ENCODE results near the gene ALKBH7. TPM values are rescaled to one million over a fixed set of nuclear protein-coding genes. Genes with fewer than 3 reads are reported as not detected.
A peak's percentile ranks its signal among the peaks of the same experiment; 100 is the strongest.

Gene ALKBH7
- total and polyA plus RNA-seq, 2 donors from 2014 or later = 70.3 to 175 TPM

GRCh38 chr19:6362027-6362350, 10.6 kb upstream of the ALKBH7 start:
- Histone ChIP-seq H3K27ac (ENCODE audit: low read depth in 2 of 2, low read length in 2 of 2) (peak overlapping the region; percentile 51 to 78), H3K9me3 (ENCODE audit: control insufficient read depth in 2 of 3, insufficient read depth in 1 of 3, low read length in 3 of 3) (no peaks in the 10 kb centered on the region), H3K27me3 (ENCODE audit: control insufficient read depth, insufficient read depth, low read length) (no peaks in the 10 kb centered on the region), H3K4me1 (ENCODE audit: control insufficient read depth in 2 of 3, insufficient read depth in 2 of 3, low read depth in 1 of 3, low read length in 3 of 3) (peaks cover 0 to 6% (median 0%) of the 10 kb centered on the region in 3 donors), H3K36me3 (ENCODE audit: control insufficient read depth in 2 of 3, insufficient read depth in 3 of 3, low read length in 3 of 3) (peaks cover 0 to 12% (median 3%) of the 10 kb centered on the region in 3 donors), H3K9ac (ENCODE audit: low read length in 3 of 3) (peak overlapping the region; percentile 39 to 82 (median 65)), H3K4me3 (ENCODE audit: low read length in 3 of 3) (peak overlapping the region; percentile 65 to 72 (median 68))
- intact Hi-C loops (cut with DNase I) = no loop called here
- TF ChIP-seq CTCF (IDR thresholded peaks at IDR 0.05; ENCODE audit: borderline replicate concordance, extremely low read depth, insufficient read depth) = no peak
- DNase-seq (peak in 1 of 5 donors; percentile 57), FAIRE-seq (no peak)

GRCh38 chr19:6362351-6362801, 10.2 kb upstream of the ALKBH7 start:
- intact Hi-C loops (cut with DNase I) = no loop called here
- H3K4me3 ChIP-seq (ENCODE audit: low read length in 3 of 3) = peak overlapping the region; percentile 65 to 72 (median 68)
- H3K27me3 ChIP-seq (ENCODE audit: control insufficient read depth, insufficient read depth, low read length) = no peaks in the 10 kb centered on the region
- peaks cover 0 to 6% (median 0%) of the 10 kb centered on the region in 3 donors for H3K4me1 ChIP-seq (ENCODE audit: control insufficient read depth in 2 of 3, insufficient read depth in 2 of 3, low read depth in 1 of 3, low read length in 3 of 3)
- no peak for TF ChIP-seq CTCF (IDR thresholded peaks at IDR 0.05; ENCODE audit: borderline replicate concordance, extremely low read depth, insufficient read depth)
- FAIRE-seq (no peak), DNase-seq (no peak)
- peak overlapping the region; percentile 51 to 78 for H3K27ac ChIP-seq (ENCODE audit: low read depth in 2 of 2, low read length in 2 of 2)
- peaks cover 0 to 12% (median 3%) of the 10 kb centered on the region in 3 donors for H3K36me3 ChIP-seq (ENCODE audit: control insufficient read depth in 2 of 3, insufficient read depth in 3 of 3, low read length in 3 of 3)
- H3K9me3 ChIP-seq (ENCODE audit: control insufficient read depth in 2 of 3, insufficient read depth in 1 of 3, low read length in 3 of 3) = no peaks in the 10 kb centered on the region
- H3K9ac ChIP-seq (ENCODE audit: low read length in 3 of 3) = peak overlapping the region; percentile 39 to 82 (median 65)

- FAIRE-seq = no peak
- Histone ChIP-seq H3K27me3 (ENCODE audit: control insufficient read depth, insufficient read depth, low read length) (no peaks in the 10 kb centered on the region), H3K27ac (ENCODE audit: low read depth in 2 of 2, low read length in 2 of 2) (no peak overlapping the region), H3K4me1 (ENCODE audit: control insufficient read depth in 2 of 3, insufficient read depth in 2 of 3, low read depth in 1 of 3, low read length in 3 of 3) (peaks cover 0 to 6% (median 0%) of the 10 kb centered on the region in 3 donors), H3K9ac (ENCODE audit: low read length in 3 of 3) (no peak overlapping the region), H3K36me3 (ENCODE audit: control insufficient read depth in 2 of 3, insufficient read depth in 3 of 3, low read length in 3 of 3) (peaks cover 0 to 12% (median 9%) of the 10 kb centered on the region in 3 donors), H3K9me3 (ENCODE audit: control insufficient read depth in 2 of 3, insufficient read depth in 1 of 3, low read length in 3 of 3) (no peaks in the 10 kb centered on the region), H3K4me3 (ENCODE audit: low read length in 3 of 3) (no peak overlapping the region)
- no peak for TF ChIP-seq CTCF (IDR thresholded peaks at IDR 0.05; ENCODE audit: borderline replicate concordance, extremely low read depth, insufficient read depth)
- intact Hi-C loops (cut with DNase I) = no loop called here
- DNase-seq = no peak
Observed at GRCh38 chr19:6364353-6364752, 8.2 kb upstream of the ALKBH7 start.

Data from kidney (tissue), 14 donors.